Fibroblast of lung (primary cell): ENCODE measurements around the gene SLC30A2.

Experiments used
- EZH2 ChIP-seq: IDR thresholded peaks from 2 replicates; pipeline ENCODE4 v1.5.1; 2012; ENCODE audit warnings: low read length, control low read depth, mild to moderate bottlenecking; ENCODE audit errors: missing control alignments
- TF ChIP-seq, protein P1 (sequence below), 2 donors: IDR thresholded peaks in 1 of 2; conservative IDR thresholded peaks in 1 of 2; 1 replicate in 1 of 2; 2 replicates in 1 of 2; pipeline ENCODE4 v1.5.1; 2011 to 2012; ENCODE audit warnings: low read length in 2 of 2, control low read depth in 1 of 2, inconsistent platforms in 1 of 2, low read depth in 1 of 2, mild to moderate bottlenecking in 1 of 2

DNA sequence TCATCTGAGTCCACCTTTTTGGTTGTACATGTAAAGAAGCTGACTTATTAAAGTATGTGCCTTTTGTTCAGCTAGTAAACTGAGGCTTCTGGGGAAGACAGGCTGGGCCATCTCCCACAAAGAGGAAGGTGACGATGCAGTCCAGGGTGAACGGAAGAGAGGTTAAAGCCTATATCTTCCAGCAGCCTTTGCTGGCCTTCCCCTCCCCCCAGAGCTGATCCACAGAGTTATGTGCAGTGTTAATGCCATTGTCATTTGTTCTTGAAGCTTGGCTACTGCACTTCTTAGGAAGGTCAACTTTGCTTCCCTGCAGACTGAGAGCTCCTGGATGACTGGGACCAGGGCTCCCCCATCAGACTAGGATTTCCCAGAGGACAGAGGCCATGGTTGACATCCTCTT is 2.2 kb downstream of the SLC30A2 start:
- TF ChIP-seq, protein P1, sequence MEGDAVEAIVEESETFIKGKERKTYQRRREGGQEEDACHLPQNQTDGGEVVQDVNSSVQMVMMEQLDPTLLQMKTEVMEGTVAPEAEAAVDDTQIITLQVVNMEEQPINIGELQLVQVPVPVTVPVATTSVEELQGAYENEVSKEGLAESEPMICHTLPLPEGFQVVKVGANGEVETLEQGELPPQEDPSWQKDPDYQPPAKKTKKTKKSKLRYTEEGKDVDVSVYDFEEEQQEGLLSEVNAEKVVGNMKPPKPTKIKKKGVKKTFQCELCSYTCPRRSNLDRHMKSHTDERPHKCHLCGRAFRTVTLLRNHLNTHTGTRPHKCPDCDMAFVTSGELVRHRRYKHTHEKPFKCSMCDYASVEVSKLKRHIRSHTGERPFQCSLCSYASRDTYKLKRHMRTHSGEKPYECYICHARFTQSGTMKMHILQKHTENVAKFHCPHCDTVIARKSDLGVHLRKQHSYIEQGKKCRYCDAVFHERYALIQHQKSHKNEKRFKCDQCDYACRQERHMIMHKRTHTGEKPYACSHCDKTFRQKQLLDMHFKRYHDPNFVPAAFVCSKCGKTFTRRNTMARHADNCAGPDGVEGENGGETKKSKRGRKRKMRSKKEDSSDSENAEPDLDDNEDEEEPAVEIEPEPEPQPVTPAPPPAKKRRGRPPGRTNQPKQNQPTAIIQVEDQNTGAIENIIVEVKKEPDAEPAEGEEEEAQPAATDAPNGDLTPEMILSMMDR (conservative IDR thresholded peaks at IDR 0.05 in 1 of 2, IDR thresholded peaks at IDR 0.05 in 1 of 2; ENCODE audit: low read depth in 1 of 2, low read length in 2 of 2): no peak
- TF ChIP-seq EZH2: no peak
